HepG2 (cell line): ENCODE data around the gene STK17A. TPM values are rescaled to one million over a fixed set of nuclear protein-coding genes. Genes with fewer than 3 reads are reported as not detected.

Experiments used
- ELK4 ChIP-seq: sonication (generic); formaldehyde crosslinking; IDR thresholded peaks from 2 replicates; pipeline ENCODE4 v1.9.0; 2021; ENCODE audit warnings: missing genetic modification reagents, borderline replicate concordance
- IKZF1 ChIP-seq: fragments of 450-650 bp; IDR thresholded peaks from 2 replicates; pipeline ENCODE4 v1.7.1; 2016
- KDM4B ChIP-seq: sonication (generic); formaldehyde crosslinking; IDR thresholded peaks from 2 replicates; pipeline ENCODE4 v1.4.0; 2020; ENCODE audit warnings: missing genetic modification reagents
- KLF13 ChIP-seq: sonication (generic); formaldehyde crosslinking; IDR thresholded peaks from 2 replicates; pipeline ENCODE4 v1.4.0; 2020; ENCODE audit warnings: mild to moderate bottlenecking, missing genetic modification reagents
- MNT ChIP-seq: fragments of 450-650 bp; IDR thresholded peaks from 2 replicates; pipeline ENCODE4 v1.6.1; 2016
- NFAT5 ChIP-seq: sonication (generic); formaldehyde crosslinking; IDR thresholded peaks from 2 replicates; pipeline ENCODE4 v1.4.0; 2020; ENCODE audit warnings: missing genetic modification reagents
- RBM22 ChIP-seq: fragments of 200-400 bp; formaldehyde crosslinking; optimal IDR thresholded peaks from 2 replicates; pipeline ENCODE3; 2017; ENCODE audit warnings: mild to moderate bottlenecking, low read length, moderate library complexity
- SP4 ChIP-seq: sonication (generic); formaldehyde crosslinking; IDR thresholded peaks from 2 replicates; pipeline ENCODE4 v1.8.1; 2023; ENCODE audit warnings: mild to moderate bottlenecking, missing genetic modification reagents
- ZNF101 ChIP-seq: sonication (generic); formaldehyde crosslinking; IDR thresholded peaks from 2 replicates; pipeline ENCODE4 v1.4.0; 2020; ENCODE audit warnings: mild to moderate bottlenecking, low read depth, missing genetic modification reagents, borderline replicate concordance
- ZNF235 ChIP-seq: sonication (generic); formaldehyde crosslinking; IDR thresholded peaks from 2 replicates; pipeline ENCODE4 v1.8.1; 2023; ENCODE audit warnings: mild to moderate bottlenecking, missing genetic modification reagents, borderline replicate concordance
- ZNF251 ChIP-seq: sonication (generic); formaldehyde crosslinking; IDR thresholded peaks from 2 replicates; pipeline ENCODE4 v1.9.0; 2021; ENCODE audit warnings: mild to moderate bottlenecking, missing genetic modification reagents
- ZNF720 ChIP-seq: sonication (generic); formaldehyde crosslinking; IDR thresholded peaks from 2 replicates; pipeline ENCODE4 v1.4.0; 2020; ENCODE audit warnings: missing genetic modification reagents
- ZNF775 ChIP-seq: sonication (generic); formaldehyde crosslinking; IDR thresholded peaks from 2 replicates; pipeline ENCODE4 v1.4.0; 2020; ENCODE audit warnings: missing genetic modification reagents, mild to moderate bottlenecking, moderate library complexity, borderline replicate concordance
- polyA plus RNA-seq, 8 experiments: library from polyadenylated mRNA; depleted of rRNA in 3 of 8; stranded (reverse) in 7 of 8; unstranded in 1 of 8; fragments of >200 nt; fragmentation: Illumina TruSeq in 4 of 8; extraction: Trizol in 4 of 8; gene quantifications; 2 replicates each; pipeline versions ENCODE4 v1.2.1 to v1.2.3, GENCODE V29; 2011 to 2016; ENCODE audit warnings: low read depth in 4 of 8, missing spikeins in 1 of 8, mixed read lengths in 1 of 8; ENCODE audit not compliant: insufficient read depth in 1 of 8
- total RNA-seq, 5 experiments: library from RNA; depleted of rRNA; stranded (reverse); fragments of >200 nt; fragmentation: Illumina TruSeq; extraction: Trizol; gene quantifications; 2 replicates each; pipeline ENCODE4 v1.2.3, GENCODE V29; 2016; ENCODE audit warnings: low read depth in 1 of 5
- TF ChIP-seq, protein P1 (sequence below): sonication (generic); formaldehyde crosslinking; IDR thresholded peaks from 2 replicates; pipeline ENCODE4 v1.4.0; 2020; ENCODE audit warnings: missing genetic modification reagents, borderline replicate concordance
- TF ChIP-seq, protein P2 (sequence below), 2 experiments: sonication (generic) in 1 of 2; formaldehyde crosslinking in 1 of 2; IDR thresholded peaks; 2 replicates each; pipeline versions ENCODE4 v1.5.1 to v1.6.1; 2011 to 2020; ENCODE audit warnings: borderline replicate concordance in 1 of 2, low read depth in 1 of 2, low read length in 1 of 2, mild to moderate bottlenecking in 1 of 2, missing genetic modification reagents in 1 of 2, moderate library complexity in 1 of 2

STK17A gene
- total and polyA plus RNA-seq, 2 of the 13 experiments (the other 11 are each of a cell fraction or from before 2014, with no cell fraction given) = 18.6 to 24.3 TPM

GRCh38 chr7:43583424-43584194 is 701 bp downstream of the STK17A start (continued):
- TF ChIP-seq ZNF775 (CRISPR knock-in tag) = no peak
- TF ChIP-seq NFAT5 (CRISPR knock-in tag) = no peak
- no peak for TF ChIP-seq ZNF251 (CRISPR knock-in tag)
- no peak for TF ChIP-seq ZNF720 (CRISPR knock-in tag)
- no peak for TF ChIP-seq IKZF1
- TF ChIP-seq, protein P1, sequence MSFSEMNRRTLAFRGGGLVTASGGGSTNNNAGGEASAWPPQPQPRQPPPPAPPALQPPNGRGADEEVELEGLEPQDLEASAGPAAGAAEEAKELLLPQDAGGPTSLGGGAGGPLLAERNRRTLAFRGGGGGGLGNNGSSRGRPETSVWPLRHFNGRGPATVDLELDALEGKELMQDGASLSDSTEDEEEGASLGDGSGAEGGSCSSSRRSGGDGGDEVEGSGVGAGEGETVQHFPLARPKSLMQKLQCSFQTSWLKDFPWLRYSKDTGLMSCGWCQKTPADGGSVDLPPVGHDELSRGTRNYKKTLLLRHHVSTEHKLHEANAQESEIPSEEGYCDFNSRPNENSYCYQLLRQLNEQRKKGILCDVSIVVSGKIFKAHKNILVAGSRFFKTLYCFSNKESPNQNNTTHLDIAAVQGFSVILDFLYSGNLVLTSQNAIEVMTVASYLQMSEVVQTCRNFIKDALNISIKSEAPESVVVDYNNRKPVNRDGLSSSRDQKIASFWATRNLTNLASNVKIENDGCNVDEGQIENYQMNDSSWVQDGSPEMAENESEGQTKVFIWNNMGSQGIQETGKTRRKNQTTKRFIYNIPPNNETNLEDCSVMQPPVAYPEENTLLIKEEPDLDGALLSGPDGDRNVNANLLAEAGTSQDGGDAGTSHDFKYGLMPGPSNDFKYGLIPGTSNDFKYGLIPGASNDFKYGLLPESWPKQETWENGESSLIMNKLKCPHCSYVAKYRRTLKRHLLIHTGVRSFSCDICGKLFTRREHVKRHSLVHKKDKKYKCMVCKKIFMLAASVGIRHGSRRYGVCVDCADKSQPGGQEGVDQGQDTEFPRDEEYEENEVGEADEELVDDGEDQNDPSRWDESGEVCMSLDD (CRISPR knock-in tag) = peak; percentile 35; the same call in 1 of the 2 replicates
- TF ChIP-seq, protein P2, sequence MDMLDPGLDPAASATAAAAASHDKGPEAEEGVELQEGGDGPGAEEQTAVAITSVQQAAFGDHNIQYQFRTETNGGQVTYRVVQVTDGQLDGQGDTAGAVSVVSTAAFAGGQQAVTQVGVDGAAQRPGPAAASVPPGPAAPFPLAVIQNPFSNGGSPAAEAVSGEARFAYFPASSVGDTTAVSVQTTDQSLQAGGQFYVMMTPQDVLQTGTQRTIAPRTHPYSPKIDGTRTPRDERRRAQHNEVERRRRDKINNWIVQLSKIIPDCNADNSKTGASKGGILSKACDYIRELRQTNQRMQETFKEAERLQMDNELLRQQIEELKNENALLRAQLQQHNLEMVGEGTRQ (IDR thresholded peaks at IDR 0.05; ENCODE audit: low read depth, low read length) = no peak
- TF ChIP-seq, protein P2 (CRISPR knock-in tag; IDR thresholded peaks at IDR 0.05; ENCODE audit: borderline replicate concordance) = no peak
- no peak for TF ChIP-seq ZNF101 (CRISPR knock-in tag)
- no peak for TF ChIP-seq KLF13 (CRISPR knock-in tag)
- no peak for TF ChIP-seq MNT
- TF ChIP-seq KDM4B = no peak
- no peak for TF ChIP-seq SP4 (CRISPR knock-in tag)
- no peak for TF ChIP-seq ZNF235
- TF ChIP-seq RBM22 = no peak
- no peak for TF ChIP-seq ELK4
